Upper lobe of left lung (tissue), 4 donors: ENCODE results near the gene TP53TG5.

ENCODE experiments used
- EP300 ChIP-seq, 4 donors: sonication (generic); formaldehyde crosslinking; IDR thresholded peaks; one replicate each; pipeline ENCODE4 v1.5.1; 2017; ENCODE audit warnings: antibody characterized with exemption in 4 of 4, control low read depth in 2 of 4
- POLR2A ChIP-seq, 4 donors: fragments of 450-650 bp; IDR thresholded peaks; one replicate each; pipeline ENCODE4 v1.5.1; 2016 to 2017; ENCODE audit warnings: antibody characterized with exemption in 4 of 4, mild to moderate bottlenecking in 2 of 4
- POLR2AphosphoS5 ChIP-seq, 2 donors: sonication (generic); formaldehyde crosslinking; IDR thresholded peaks; one replicate each; pipeline ENCODE4 v1.5.1; 2017; ENCODE audit warnings: antibody characterized with exemption in 2 of 2
- TF ChIP-seq, protein P1 (sequence below), 6 experiments: fragments of 450-650 bp in 4 of 6; fragments of 200-600 bp in 2 of 6; sonication (generic) in 2 of 6; IDR thresholded peaks; one replicate each; pipeline ENCODE4 v1.5.1; 2016 to 2019; ENCODE audit warnings: antibody characterized with exemption in 6 of 6

DNA sequence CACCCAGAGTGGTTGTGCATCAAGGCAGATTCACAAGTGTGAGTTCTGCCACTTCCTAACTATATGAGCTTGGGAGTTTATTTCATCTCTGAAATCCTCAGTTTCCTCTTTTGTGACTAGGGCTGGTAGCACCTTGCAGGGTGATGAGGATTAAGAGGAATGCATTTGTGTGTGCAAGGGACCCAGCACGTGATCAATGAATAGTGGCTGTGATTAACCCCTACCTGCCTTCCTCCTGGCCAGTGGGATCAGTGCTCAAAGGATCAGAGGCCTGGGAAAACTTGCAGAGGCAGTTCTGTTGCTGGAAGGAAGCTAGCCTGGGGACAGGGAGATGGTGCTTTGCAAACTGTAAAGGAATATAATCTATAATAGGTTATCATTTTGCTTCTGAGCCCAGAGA is 37.2 kb downstream of the TP53TG5 start:
- TF ChIP-seq, protein P1, sequence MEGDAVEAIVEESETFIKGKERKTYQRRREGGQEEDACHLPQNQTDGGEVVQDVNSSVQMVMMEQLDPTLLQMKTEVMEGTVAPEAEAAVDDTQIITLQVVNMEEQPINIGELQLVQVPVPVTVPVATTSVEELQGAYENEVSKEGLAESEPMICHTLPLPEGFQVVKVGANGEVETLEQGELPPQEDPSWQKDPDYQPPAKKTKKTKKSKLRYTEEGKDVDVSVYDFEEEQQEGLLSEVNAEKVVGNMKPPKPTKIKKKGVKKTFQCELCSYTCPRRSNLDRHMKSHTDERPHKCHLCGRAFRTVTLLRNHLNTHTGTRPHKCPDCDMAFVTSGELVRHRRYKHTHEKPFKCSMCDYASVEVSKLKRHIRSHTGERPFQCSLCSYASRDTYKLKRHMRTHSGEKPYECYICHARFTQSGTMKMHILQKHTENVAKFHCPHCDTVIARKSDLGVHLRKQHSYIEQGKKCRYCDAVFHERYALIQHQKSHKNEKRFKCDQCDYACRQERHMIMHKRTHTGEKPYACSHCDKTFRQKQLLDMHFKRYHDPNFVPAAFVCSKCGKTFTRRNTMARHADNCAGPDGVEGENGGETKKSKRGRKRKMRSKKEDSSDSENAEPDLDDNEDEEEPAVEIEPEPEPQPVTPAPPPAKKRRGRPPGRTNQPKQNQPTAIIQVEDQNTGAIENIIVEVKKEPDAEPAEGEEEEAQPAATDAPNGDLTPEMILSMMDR (IDR thresholded peaks at IDR 0.05): no peak
- TF ChIP-seq POLR2A (IDR thresholded peaks at IDR 0.05) (no peak), EP300 (IDR thresholded peaks at IDR 0.05) (no peak), POLR2AphosphoS5 (IDR thresholded peaks at IDR 0.05) (no peak)
